DND-41 (cell line): ENCODE results near the gene STX4.

Source experiments
- EZH2 ChIP-seq: IDR thresholded peaks from 3 replicates; pipeline ENCODE4 v1.6.1; 2012; ENCODE audit warnings: borderline replicate concordance, low read depth, mild to moderate bottlenecking, moderate library complexity, low read length, inconsistent platforms; ENCODE audit not compliant: severe bottlenecking
- TF ChIP-seq, protein P1 (sequence below): IDR thresholded peaks from 2 replicates; pipeline ENCODE4 v1.5.1; 2012; ENCODE audit warnings: borderline replicate concordance, low read length, moderate library complexity, mild to moderate bottlenecking; ENCODE audit not compliant: poor library complexity, severe bottlenecking; ENCODE audit errors: extremely low read depth

DNA sequence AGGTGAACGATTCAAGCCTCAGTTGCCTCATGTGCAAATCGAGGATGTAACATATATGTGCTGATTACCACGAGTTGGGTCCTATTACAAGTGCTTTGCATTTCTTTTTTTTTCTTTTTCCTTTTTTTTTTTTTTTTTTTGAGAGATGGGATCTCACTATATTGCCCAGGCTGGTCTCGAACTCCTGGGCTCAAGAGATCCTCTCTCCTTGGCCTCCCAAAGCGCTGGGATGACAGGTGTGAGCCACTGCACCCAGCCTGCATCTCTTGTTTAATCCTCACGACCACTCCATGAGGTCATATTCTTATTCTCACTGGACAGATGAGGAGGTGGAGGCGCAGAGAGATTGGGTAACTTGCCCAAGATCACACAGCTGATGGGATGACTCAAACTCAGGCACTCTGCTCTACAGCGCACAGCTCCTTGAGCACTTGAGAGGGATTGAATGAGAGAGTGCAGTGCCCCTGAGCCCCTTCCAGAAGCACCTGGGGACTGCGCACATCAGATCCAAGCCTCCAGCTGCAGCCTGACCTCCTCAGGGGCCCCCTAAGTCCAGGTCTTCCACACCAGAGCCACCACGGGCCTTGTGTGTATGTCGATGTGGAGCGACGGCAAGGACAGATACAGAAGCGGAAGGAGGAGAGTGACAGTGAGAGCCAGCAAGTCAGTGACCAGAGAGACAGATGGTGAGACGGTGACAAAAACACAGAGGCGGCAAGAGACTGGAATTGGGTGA, 27.8 kb upstream of the STX4 start:
- TF ChIP-seq, protein P1, sequence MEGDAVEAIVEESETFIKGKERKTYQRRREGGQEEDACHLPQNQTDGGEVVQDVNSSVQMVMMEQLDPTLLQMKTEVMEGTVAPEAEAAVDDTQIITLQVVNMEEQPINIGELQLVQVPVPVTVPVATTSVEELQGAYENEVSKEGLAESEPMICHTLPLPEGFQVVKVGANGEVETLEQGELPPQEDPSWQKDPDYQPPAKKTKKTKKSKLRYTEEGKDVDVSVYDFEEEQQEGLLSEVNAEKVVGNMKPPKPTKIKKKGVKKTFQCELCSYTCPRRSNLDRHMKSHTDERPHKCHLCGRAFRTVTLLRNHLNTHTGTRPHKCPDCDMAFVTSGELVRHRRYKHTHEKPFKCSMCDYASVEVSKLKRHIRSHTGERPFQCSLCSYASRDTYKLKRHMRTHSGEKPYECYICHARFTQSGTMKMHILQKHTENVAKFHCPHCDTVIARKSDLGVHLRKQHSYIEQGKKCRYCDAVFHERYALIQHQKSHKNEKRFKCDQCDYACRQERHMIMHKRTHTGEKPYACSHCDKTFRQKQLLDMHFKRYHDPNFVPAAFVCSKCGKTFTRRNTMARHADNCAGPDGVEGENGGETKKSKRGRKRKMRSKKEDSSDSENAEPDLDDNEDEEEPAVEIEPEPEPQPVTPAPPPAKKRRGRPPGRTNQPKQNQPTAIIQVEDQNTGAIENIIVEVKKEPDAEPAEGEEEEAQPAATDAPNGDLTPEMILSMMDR, result no peak
- TF ChIP-seq EZH2, result no peak
